Subcutaneous adipose tissue (tissue), 4 donors: ENCODE results near the gene IMPACT. TPM values are rescaled to one million over a fixed set of nuclear protein-coding genes. Genes with fewer than 3 reads are reported as not detected.

ENCODE experiments used
- small RNA-seq: library from RNA; depleted of rRNA; stranded (forward); fragments of <200 nt; gene quantifications from one replicate; pipeline ENCODE3, GENCODE V24; 2016
- total RNA-seq, 4 donors: library from RNA; depleted of rRNA; stranded (reverse); fragments of >200 nt; gene quantifications; one replicate each; pipeline ENCODE4 v1.1.0, GENCODE V29; 2016
- TF ChIP-seq, protein P1 (sequence below): fragments of 450-650 bp; IDR thresholded peaks from one replicate; pipeline ENCODE4 v1.5.1; 2016; ENCODE audit warnings: low read depth, mild to moderate bottlenecking, control low read depth, antibody characterized with exemption, moderate library complexity

The IMPACT gene
- total RNA-seq, 4 donors from 2014 or later = 23.1 to 34.9 (median 28.3) TPM

DNA sequence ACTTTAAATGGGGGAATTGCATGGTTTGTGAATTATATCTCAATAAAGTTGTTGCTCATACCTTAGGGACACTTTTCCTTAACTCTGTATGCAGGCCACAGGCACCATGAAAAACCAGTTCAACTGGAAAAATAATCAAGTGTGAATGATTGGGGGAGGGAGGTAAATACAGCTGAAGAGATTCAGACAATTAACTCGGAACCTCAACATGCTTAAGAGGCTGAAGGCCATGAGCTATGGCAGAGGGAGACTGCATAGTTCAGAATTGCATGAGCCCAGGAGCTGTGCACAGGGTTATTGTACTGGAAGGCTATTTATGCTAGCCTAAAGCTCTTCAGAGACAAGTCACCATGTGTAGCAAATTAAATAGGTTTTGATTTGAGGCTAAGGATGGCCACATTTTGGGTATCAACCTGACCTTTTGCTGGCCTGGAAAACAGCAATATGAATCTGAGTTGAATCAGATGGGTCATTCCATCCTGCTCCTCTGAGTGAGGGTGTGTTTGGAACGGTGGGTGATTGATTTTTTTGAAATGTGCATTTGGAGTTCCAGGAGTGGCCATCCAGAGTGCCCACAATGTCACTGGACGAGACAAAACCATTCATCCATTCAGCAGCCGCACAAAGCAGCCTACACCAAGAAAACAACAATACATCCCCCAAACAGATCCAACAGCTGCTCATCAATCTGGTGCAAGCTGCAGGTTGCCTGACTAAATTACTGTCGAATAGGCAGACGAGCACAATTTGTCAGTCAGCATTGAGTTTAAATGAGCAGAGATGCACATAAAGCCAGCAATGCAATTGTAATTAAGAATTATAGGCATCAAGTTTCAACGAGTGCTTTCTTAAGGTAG is 76.4 kb downstream of the IMPACT start:
- TF ChIP-seq, protein P1, sequence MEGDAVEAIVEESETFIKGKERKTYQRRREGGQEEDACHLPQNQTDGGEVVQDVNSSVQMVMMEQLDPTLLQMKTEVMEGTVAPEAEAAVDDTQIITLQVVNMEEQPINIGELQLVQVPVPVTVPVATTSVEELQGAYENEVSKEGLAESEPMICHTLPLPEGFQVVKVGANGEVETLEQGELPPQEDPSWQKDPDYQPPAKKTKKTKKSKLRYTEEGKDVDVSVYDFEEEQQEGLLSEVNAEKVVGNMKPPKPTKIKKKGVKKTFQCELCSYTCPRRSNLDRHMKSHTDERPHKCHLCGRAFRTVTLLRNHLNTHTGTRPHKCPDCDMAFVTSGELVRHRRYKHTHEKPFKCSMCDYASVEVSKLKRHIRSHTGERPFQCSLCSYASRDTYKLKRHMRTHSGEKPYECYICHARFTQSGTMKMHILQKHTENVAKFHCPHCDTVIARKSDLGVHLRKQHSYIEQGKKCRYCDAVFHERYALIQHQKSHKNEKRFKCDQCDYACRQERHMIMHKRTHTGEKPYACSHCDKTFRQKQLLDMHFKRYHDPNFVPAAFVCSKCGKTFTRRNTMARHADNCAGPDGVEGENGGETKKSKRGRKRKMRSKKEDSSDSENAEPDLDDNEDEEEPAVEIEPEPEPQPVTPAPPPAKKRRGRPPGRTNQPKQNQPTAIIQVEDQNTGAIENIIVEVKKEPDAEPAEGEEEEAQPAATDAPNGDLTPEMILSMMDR = no peak

Small RNAs within 50 kb of the gene (small RNA-seq; reads per million reads assigned to genes)
- gene RF00019 = 0.49 reads per million

Other genes with a start within 250 kb of the IMPACT start
- gene OSBPL1A, start 28.8 kb upstream of the IMPACT start, total RNA-seq = 100 to 1,000 TPM in 2 of 4 donors, 10 to 100 TPM in 2; 67.6 to 208 (median 87.3) TPM
- gene HRH4, start 34.0 kb downstream of the IMPACT start, total RNA-seq = under 1 TPM in 2 of 4 donors, not detected in 2; 0.44 to 0.68 TPM